ENCODE data around the gene MYO3A. TPM values are rescaled to one million over a fixed set of nuclear protein-coding genes. Genes with fewer than 3 reads are reported as not detected.

MYO3A gene
- total RNA-seq, 4 donors from 2014 or later: 0.35 to 3.1 (median 1.9) TPM

GRCh38 chr10:26214551-26215395, 280.7 kb downstream of the MYO3A start:
- H3K4me1 ChIP-seq: peaks cover 10 to 38% (median 18%) of the 10 kb centered on the region in 3 donors
- peak overlapping the region in 1 of 4 donors; percentile 42 for H3K4me3 ChIP-seq
- DNase-seq: no peak
- no peak for TF ChIP-seq POLR2A (IDR thresholded peaks at IDR 0.05)
- no peak for TF ChIP-seq CTCF (IDR thresholded peaks at IDR 0.05)
- WGBS, 2 donors: 6 to 8% methylated on average over 13 to 27 of the region's 34 CpGs
- H3K36me3 ChIP-seq: no peaks in the 10 kb centered on the region
- intact Hi-C loops (cut with DNase I): no loop called here
- H3K9me3 ChIP-seq: no peaks in the 10 kb centered on the region
- no peak overlapping the region for H3K27ac ChIP-seq
- peaks cover 21 to 100% (median 36%) of the 10 kb centered on the region in 4 donors for H3K27me3 ChIP-seq

GRCh38 chr10:26215396-26215934, 281.4 kb downstream of the MYO3A start:
- Histone ChIP-seq H3K27me3 (peaks cover 21 to 100% (median 36%) of the 10 kb centered on the region in 4 donors), H3K27ac (no peak overlapping the region), H3K36me3 (no peaks in the 10 kb centered on the region), H3K9me3 (no peaks in the 10 kb centered on the region), H3K4me1 (peaks cover 10 to 38% (median 18%) of the 10 kb centered on the region in 3 donors), H3K4me3 (peak overlapping the region in 2 of 4 donors; percentile 4 to 42)
- DNase-seq: no peak
- TF ChIP-seq CTCF (IDR thresholded peaks at IDR 0.05) (no peak), POLR2A (IDR thresholded peaks at IDR 0.05) (no peak)
- 3 to 4% methylated on average over 26 to 27 of the region's 31 CpGs for WGBS, 2 donors
- intact Hi-C loops (cut with DNase I): no loop called here

DNA sequence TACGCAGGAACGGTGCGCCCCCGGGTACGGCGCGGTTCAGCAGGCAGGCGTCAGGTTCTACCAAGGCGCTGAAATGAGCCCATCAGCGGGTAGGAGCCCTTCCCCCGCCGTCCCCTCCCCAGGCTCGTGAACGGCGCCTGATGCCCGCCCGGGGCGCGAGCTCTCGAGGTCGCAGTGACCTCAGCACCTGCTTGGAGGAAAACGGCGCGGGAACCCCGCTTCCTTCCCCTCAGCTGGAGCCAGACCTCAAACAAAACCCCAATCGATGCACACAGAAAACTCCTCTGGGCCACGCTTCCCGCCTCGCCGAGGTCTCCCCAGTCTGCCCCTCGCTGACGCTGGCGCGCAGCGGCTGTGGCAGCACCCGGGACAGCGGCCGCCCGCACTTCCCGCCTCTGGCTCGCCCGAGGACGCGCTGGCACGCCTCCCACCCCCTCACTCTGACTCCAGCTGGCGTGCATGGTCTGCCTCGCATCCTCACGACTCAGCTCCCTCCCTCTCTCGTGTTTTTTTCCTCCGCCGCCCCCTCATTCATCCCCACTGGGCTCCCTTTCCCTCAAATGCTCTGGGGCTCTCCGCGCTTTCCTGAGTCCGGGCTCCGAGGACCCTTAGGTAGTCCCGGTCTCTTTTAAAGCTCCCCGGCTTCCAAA, 282.0 kb downstream of the MYO3A start:
- 2 to 8% methylated on average over 8 to 37 of the region's 57 CpGs for WGBS, 2 donors
- H3K4me3 ChIP-seq: peak overlapping the region in 2 of 4 donors; percentile 4 to 42
- H3K4me1 ChIP-seq: peaks cover 10 to 38% (median 18%) of the 10 kb centered on the region in 3 donors
- H3K27ac ChIP-seq: no peak overlapping the region
- no peaks in the 10 kb centered on the region for H3K9me3 ChIP-seq
- H3K36me3 ChIP-seq: no peaks in the 10 kb centered on the region
- H3K27me3 ChIP-seq: peaks cover 21 to 100% (median 36%) of the 10 kb centered on the region in 4 donors
- no peak for TF ChIP-seq POLR2A (IDR thresholded peaks at IDR 0.05)
- no peak for TF ChIP-seq CTCF (IDR thresholded peaks at IDR 0.05)
- intact Hi-C loops (cut with DNase I): no loop called here
- DNase-seq: no peak

DNA sequence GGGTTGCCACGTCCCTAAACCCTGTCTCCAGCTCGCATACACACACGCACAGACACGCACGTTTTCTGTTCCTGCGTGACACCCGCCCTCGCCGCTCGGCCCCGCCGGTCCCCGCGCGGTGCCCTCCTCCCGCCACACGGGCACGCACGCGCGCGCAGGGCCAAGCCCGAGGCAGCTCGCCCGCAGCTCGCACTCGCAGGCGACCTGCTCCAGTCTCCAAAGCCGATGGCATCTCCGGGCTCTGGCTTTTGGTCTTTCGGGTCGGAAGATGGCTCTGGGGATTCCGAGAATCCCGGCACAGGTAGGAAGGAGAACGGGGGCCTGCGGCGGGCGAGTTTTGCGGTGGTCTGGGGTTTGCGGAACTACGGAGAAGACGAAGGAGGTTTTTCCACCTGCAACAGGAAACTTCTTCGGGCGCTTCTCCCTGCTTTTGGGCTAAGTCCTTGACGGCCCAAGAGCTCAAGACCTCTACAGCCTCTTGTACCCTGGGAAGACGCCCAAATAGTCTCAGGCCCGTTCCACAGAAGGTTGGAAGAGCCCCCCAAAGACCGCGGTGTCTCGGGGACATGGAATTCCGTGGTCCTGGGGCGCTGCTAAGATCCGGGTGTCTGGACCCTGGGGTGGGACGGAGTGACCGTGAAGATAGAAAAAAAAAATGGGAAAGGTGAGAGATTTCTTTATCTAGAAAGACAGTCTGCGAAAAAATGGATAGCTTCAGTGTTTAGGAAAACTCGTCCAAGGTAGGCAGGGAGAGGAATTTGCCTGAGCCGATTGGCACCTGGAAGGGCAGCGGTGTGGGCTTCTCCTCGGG, 282.8 kb downstream of the MYO3A start, which contains the start of gene GAD2:
Gene GAD2, plus strand, starts transcription at position 190 of the 811 bp plus-strand sequence. Its CDS starts 36 bp downstream, at position 226.
- H3K27ac ChIP-seq: no peak within 1 kb of the TSS
- H3K36me3 ChIP-seq: no peaks in the 10 kb centered on the region
- 3 to 5% methylated on average over 30 to 41 of the region's 60 CpGs for WGBS, 2 donors
- peaks cover 19 to 100% (median 35%) of the 10 kb centered on the region in 4 donors for H3K27me3 ChIP-seq
- peaks cover 10 to 38% (median 18%) of the 10 kb centered on the region in 3 donors for H3K4me1 ChIP-seq
- no peaks in the 10 kb centered on the region for H3K9me3 ChIP-seq
- intact Hi-C loops (cut with DNase I): no loop called here
- DNase-seq: no peak
- H3K4me3 ChIP-seq: peak within 1 kb of the TSS in 2 of 4 donors; percentile 4 to 42
- TF ChIP-seq CTCF (IDR thresholded peaks at IDR 0.05) (no peak), POLR2A (IDR thresholded peaks at IDR 0.05) (no peak)

Data from esophagus squamous epithelium (tissue), 5 donors.